GM18502 (cell line): ENCODE results near the gene RAG1.

Experiments
- ATAC-seq: cut with Tn5 transposase; IDR thresholded peaks from one replicate; pipeline ENCODE4 v1.9.1; 2021; ENCODE audit warnings: mild to moderate bottlenecking; ENCODE audit not compliant: unreplicated experiment, poor library complexity

The RAG1 gene

GRCh38 chr11:36586543-36586942 lies 18.7 kb downstream of the RAG1 start:
- ATAC-seq = peak; percentile 75

GRCh38 chr11:36588099-36588498 lies 20.3 kb downstream of the RAG1 start:
- no peak for ATAC-seq

GRCh38 chr11:36590513-36590912 lies 22.7 kb downstream of the RAG1 start:
- no peak for ATAC-seq

GRCh38 chr11:36591433-36591832 lies 23.6 kb downstream of the RAG1 start:
- no peak for ATAC-seq

GRCh38 chr11:36594316-36594989 lies 26.6 kb downstream of the RAG1 start, which contains the start of gene IFTAP:
Gene IFTAP, plus strand, starts transcription at chr11:36594502. Its CDS starts 15,602 bp downstream, at chr11:36610104.
- no peak for ATAC-seq

GRCh38 chr11:36596880-36597279 lies 29.1 kb downstream of the RAG1 start:
- no peak for ATAC-seq

- no peak for ATAC-seq
These were observed 30.2 kb downstream of the RAG1 start, which contains the start of gene RAG2 for GRCh38 chr11:36598051-36598450. Gene RAG2, minus strand, starts transcription at chr11:36598236. Its CDS starts 4,068 bp downstream, at chr11:36594168.

- ATAC-seq = no peak
These were observed 32.4 kb downstream of the RAG1 start for GRCh38 chr11:36600180-36600579.

- no peak for ATAC-seq
These were observed 33.3 kb downstream of the RAG1 start for GRCh38 chr11:36601155-36601554.

GRCh38 chr11:36602135-36602534 lies 34.3 kb downstream of the RAG1 start:
- no peak for ATAC-seq

GRCh38 chr11:36605221-36606216 lies 37.7 kb downstream of the RAG1 start:
- peak; percentile 82 for ATAC-seq

GRCh38 chr11:36608491-36609199 lies 40.8 kb downstream of the RAG1 start:
- no peak for ATAC-seq

- no peak for ATAC-seq
These were observed 41.6 kb downstream of the RAG1 start for GRCh38 chr11:36609383-36609782.

GRCh38 chr11:36615826-36616225 lies 48.0 kb downstream of the RAG1 start:
- no peak for ATAC-seq

- no peak for ATAC-seq
These were observed 49.9 kb downstream of the RAG1 start for GRCh38 chr11:36617543-36618362.

GRCh38 chr11:36618363-36619047 lies 50.7 kb downstream of the RAG1 start:
- ATAC-seq = no peak

- no peak for ATAC-seq
These were observed 51.7 kb downstream of the RAG1 start for GRCh38 chr11:36619502-36619901.

- no peak for ATAC-seq
These were observed 52.4 kb downstream of the RAG1 start for GRCh38 chr11:36620246-36620645.
